Inferior parietal cortex (tissue), 1 donor: Measurements from ENCODE around the gene TICAM1.
"Not testable (repeated sequence)": the region's sequence is repeated elsewhere in the genome, so short reads cannot be mapped to it uniquely, and the experiment has no call there.

Experiments
- DNase-seq: peaks from one replicate; pipeline ENCODE4 v3.0.0-alpha.2; 2016; ENCODE audit errors: extremely low spot score

TICAM1 gene

GRCh38 chr19:4844348-4845179 lies 13.1 kb upstream of the TICAM1 start:
- DNase-seq: no peak

DNA sequence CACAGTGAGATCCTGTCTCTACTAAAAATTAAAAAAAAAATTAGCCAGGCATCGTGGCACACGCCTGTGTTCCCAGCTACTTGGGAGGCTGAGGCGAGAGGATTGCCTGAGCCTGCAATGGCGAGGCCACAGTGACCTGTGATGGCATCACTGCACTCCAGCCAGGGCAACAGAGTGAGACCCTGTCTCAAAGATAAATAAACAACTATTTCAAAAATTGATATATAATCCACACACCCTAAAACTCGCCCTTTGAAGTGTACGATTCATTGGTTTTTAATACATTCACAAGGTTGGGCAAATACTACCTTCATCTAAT lies 12.1 kb upstream of the TICAM1 start:
- no peak for DNase-seq

GRCh38 chr19:4839192-4839591 lies 7.7 kb upstream of the TICAM1 start:
- DNase-seq: no peak

DNA sequence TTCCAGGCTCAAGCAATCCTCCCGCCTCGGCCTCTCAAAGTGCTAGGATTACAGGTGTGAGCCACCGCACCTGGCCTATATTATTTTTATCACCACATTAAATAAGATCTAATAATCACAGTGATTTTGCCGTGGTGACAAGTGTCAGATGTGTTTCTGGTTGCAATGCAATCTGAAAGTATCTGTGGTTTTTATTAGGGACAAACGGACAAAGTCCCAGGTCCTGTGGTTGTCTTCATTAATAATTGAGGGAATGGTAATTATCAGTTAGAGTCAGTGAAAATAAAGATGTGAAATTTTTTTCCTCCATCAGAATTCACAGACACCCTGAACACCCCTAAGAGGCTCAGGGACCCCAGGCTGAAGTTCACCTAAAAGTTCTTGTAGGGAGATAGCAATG lies 1.3 kb upstream of the TICAM1 start:
- DNase-seq: no peak

- not testable (repeated sequence) for DNase-seq
Measured at GRCh38 chr19:4831979-4832340, 448 bp upstream of the TICAM1 start.

DNA sequence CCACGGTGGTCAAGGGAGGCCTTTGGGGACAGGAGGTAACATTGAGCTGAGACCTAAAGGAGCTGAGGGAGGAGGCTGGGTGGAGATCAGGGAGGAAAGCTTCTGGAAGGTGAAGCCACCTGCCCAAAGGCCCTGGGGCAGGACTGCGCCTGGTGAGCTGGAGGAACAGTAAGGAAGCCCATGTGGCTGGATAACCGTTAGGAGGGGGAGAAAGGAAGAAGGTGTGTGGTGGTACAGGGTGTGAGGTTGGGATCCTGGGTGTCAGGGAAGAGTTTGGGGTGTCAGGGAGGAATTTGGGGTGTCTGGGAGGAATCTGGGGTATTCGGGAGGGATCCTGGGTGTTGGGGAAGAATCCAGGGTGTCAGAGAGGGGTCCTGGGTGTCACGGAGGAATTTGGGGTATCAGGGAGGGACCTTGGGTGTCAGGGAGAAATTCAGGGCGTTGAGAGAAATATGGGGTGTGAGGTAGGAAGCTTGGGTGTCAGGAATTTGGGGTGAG lies 695 bp downstream of the TICAM1 start:
- no peak for DNase-seq

- DNase-seq: no peak
Measured at GRCh38 chr19:4830332-4830731, 1.2 kb downstream of the TICAM1 start.

DNA sequence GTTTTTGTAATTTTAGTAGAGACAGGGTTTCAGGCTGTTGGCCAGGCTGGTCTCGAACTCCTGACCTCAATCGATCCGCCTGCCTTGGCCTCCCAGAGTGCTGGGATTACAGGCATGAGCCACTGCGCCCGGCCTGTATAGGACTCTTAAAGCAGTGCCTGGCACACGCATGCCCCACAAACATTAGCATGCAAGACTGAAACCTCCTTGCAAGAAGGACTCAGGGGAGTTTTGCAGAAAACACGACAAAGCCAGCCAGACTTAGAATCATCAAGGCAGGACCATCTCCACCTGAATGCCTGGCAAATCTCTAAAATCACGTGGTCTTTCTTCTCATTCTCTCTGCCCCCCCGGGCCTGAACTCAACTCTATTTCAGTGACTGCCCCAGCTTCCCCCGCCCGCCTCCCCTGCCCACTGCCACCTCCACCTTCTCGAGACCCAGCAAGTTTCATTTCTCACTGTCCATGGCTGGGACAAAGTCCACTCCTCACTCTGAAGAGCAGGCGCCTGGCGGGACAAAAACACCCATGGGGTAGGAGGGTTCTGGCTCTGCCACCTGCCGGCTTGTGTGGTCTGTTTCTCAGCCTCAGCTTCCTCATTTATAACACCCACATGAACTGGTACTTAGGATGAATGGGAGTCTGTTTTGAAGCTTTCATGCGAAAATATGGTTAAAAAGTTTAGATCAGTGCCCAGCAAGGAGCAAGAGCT lies 2.4 kb downstream of the TICAM1 start:
- peak; percentile 20 for DNase-seq

GRCh38 chr19:4823577-4823976 lies 7.9 kb downstream of the TICAM1 start:
- DNase-seq: no peak

DNA sequence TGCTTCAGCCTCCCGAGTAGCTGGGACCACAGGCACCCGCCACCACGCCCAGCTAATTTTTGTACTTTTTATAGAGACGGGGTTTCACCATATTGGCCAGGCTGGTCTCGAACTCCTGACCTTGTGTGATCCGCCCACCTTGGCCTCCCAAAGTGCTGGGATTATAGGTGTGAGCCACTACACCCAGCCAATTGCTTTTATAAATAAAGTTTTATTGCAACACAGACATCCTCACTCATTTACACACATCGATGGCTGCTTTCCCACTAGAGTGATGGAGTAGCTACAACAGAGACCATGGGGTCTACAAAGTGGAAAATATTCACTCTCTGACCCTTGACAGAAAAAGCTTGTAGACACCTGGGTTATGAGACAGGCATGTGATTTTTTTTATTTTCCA lies 9.2 kb downstream of the TICAM1 start:
- DNase-seq: not testable (repeated sequence)

DNA sequence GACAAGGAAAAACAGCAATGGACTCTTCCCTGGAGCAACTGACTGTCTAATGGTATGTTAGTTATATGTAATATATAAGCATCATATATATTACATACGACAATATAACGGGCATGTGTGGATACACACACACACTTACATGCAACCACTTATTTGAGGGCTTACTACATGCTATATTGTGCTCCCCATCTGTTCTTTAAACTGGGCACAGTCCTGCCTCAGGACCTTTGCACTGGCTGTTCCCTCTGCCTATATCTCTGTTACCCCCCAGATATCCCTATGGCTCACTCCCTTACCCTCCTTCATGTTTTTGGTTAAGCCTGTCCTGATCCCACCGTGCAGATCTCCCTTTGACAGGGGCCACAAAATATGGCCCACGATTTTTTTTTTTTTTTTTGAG lies 10.2 kb downstream of the TICAM1 start:
- no peak for DNase-seq

- no peak for DNase-seq
Measured at GRCh38 chr19:4817467-4818277, 13.8 kb downstream of the TICAM1 start.

GRCh38 chr19:4816950-4817278 lies 14.6 kb downstream of the TICAM1 start:
- DNase-seq: no peak

GRCh38 chr19:4816202-4816949 lies 15.1 kb downstream of the TICAM1 start:
- DNase-seq: no peak

GRCh38 chr19:4815426-4816201 lies 15.9 kb downstream of the TICAM1 start:
- DNase-seq: peak; percentile 98

DNA sequence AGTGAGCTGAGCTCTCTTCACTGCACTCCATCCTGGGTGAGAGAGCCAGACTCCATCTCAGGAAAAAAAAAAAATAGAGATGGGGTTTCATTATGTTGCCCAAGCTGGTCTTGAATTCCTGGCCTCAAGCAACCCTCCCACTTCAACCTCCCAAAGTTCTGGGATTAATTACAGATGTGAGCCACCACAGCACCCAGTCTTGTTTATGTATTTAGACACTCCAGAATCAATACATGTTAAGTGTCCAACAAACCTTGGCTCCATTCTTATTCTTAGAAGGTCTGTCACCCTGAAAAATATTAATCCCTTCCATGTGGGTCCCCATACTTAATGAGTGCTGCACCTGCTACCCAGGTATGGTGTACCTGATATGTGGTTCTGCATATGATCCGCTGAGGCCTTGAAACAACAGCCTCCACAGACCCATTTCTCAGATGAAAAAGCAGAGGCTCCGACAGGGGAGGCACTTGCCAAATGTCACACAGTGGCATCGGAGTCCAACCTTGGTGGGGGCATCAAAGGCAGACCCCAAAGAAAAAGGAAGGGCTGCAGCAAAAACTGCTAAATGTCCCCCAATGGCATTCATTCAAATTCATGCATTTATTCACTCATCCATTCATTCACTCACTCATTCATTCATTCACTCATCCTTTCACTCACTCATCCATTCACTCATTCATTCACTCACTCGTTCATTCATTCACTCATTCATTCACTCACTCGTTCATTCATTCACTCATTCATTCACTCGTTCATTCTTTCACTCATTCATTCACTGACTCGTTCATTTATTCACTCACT lies 16.7 kb downstream of the TICAM1 start:
- DNase-seq: no peak

- peak; percentile 60 for DNase-seq
Measured at GRCh38 chr19:4811328-4812131, 20.0 kb downstream of the TICAM1 start.

- no peak for DNase-seq
Measured at GRCh38 chr19:4807188-4807587, 24.3 kb downstream of the TICAM1 start.

DNA sequence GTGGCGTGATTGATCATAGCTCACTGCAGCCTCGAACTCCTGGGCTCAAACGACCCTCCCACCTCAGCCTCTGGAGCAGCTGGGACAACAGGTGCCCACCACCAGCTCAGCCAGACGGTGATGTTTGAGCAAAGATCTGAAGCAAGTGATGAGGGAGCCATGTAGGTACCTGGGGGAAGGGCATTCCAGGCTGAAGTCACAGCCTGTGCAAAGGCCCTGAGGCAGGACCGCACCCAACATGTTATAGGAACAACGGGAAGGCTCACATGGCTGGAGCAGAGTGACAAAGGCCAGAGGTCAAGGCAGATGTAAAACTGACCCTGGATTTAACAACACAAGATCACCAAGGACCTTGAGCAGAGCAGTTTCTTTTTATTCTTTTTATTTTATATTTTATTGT lies 25.1 kb downstream of the TICAM1 start:
- no peak for DNase-seq
